Measurements from ENCODE around the gene FOXK2. TPM values are rescaled to one million over a fixed set of nuclear protein-coding genes. Genes with fewer than 3 reads are reported as not detected.
"Not testable (repeated sequence)": the region's sequence is repeated elsewhere in the genome, so short reads cannot be mapped to it uniquely, and the experiment has no call there.

Gene FOXK2
- total RNA-seq, 1 experiment from 2014 or later: 78.9 TPM

- Histone ChIP-seq H3K4me2 (no peak overlapping the region), H3K79me2 (ENCODE audit: low read depth) (no peaks in the 10 kb centered on the region), H3K9me3 (ENCODE audit: insufficient read depth, low read depth) (no peaks in the 10 kb centered on the region), H2AFZ (no peak overlapping the region), H3K27ac (no peak overlapping the region), H4K20me1 (ENCODE audit: insufficient read depth) (no peaks in the 10 kb centered on the region), H3K9me2 (ENCODE audit: insufficient read depth) (no peaks in the 10 kb centered on the region), H3F3A (ENCODE audit: insufficient read depth, low read depth) (no peaks in the 10 kb centered on the region), H3K36me3 (ENCODE audit: low read depth) (no peaks in the 10 kb centered on the region), H3K4me1 (replicated peaks; ENCODE audit: insufficient read depth) (no peaks in the 10 kb centered on the region), H3K27me3 (ENCODE audit: insufficient read depth, low read depth) (no peaks in the 10 kb centered on the region), H3K4me3 (no peak overlapping the region)
- TF ChIP-seq EZH2 (IDR thresholded peaks at IDR 0.05; ENCODE audit: low read depth): no peak
- TF ChIP-seq, protein P1, sequence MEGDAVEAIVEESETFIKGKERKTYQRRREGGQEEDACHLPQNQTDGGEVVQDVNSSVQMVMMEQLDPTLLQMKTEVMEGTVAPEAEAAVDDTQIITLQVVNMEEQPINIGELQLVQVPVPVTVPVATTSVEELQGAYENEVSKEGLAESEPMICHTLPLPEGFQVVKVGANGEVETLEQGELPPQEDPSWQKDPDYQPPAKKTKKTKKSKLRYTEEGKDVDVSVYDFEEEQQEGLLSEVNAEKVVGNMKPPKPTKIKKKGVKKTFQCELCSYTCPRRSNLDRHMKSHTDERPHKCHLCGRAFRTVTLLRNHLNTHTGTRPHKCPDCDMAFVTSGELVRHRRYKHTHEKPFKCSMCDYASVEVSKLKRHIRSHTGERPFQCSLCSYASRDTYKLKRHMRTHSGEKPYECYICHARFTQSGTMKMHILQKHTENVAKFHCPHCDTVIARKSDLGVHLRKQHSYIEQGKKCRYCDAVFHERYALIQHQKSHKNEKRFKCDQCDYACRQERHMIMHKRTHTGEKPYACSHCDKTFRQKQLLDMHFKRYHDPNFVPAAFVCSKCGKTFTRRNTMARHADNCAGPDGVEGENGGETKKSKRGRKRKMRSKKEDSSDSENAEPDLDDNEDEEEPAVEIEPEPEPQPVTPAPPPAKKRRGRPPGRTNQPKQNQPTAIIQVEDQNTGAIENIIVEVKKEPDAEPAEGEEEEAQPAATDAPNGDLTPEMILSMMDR (conservative IDR thresholded peaks at IDR 0.05): no peak
- intact Hi-C loops (cut with micrococcal nuclease; ENCODE audit: unreplicated experiment): no loop called here
- POLR2A ChIA-PET (ENCODE audit: unreplicated experiment): interaction anchor here (0.6 kb wide), 1 partner anchor 28 kb away, joined by 3 read pairs; no protein-coding TSS in a partner anchor
- DNase-seq: no peak
- BruUV-seq (replicated peaks): no TSS peak
- CTCF ChIA-PET: no interaction called here
Observed at GRCh38 chr17:82503094-82503727, 16.3 kb upstream of the FOXK2 start.

DNA sequence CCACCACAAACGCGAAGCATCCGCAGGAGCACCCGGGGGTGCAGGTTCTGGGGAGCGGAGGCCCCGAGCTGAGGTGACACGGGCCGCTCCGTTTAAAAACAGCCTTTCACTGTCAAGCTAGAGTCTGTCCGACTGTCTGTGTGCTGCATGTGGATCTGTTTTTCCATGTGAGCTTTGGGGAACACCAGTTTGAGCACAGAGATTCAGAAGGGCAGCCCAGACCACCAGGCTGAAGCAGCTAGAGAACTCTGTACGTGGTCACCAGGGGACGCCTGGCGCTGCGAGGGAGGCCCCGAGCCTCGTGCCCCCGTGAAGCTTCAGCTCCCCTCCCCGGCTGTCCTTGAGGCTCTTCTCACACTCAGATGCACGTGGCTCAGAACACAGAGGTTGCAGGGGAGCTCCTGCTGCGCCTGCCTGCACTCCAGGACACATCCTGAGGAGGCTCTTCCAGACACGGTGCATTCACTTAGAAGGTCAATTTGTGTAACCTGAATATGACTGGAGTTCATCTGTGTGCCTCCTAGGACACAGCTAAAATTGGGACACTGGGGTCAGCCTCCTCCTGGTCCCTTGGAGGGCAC lies 15.7 kb upstream of the FOXK2 start:
- no peaks in the 10 kb centered on the region for H3K27me3 ChIP-seq (ENCODE audit: insufficient read depth, low read depth)
- TF ChIP-seq, protein P1 (conservative IDR thresholded peaks at IDR 0.05): no peak
- TF ChIP-seq EZH2 (IDR thresholded peaks at IDR 0.05; ENCODE audit: low read depth): no peak
- no peak for DNase-seq
- no TSS peak for BruUV-seq (replicated peaks)
- H3K9me3 ChIP-seq (ENCODE audit: insufficient read depth, low read depth): no peaks in the 10 kb centered on the region
- no peaks in the 10 kb centered on the region for H3K36me3 ChIP-seq (ENCODE audit: low read depth)
- no peaks in the 10 kb centered on the region for H3K79me2 ChIP-seq (ENCODE audit: low read depth)
- H3K27ac ChIP-seq: no peak overlapping the region
- ChIA-PET CTCF (no interaction called here), POLR2A (ENCODE audit: unreplicated experiment) (interaction anchor here (0.7 kb wide), 1 partner anchor 36 kb away, joined by 4 read pairs; no protein-coding TSS in a partner anchor)
- H3K4me3 ChIP-seq: no peak overlapping the region
- H3K4me2 ChIP-seq: no peak overlapping the region
- no peaks in the 10 kb centered on the region for H3K9me2 ChIP-seq (ENCODE audit: insufficient read depth)
- no peaks in the 10 kb centered on the region for H3K4me1 ChIP-seq (replicated peaks; ENCODE audit: insufficient read depth)
- H4K20me1 ChIP-seq (ENCODE audit: insufficient read depth): no peaks in the 10 kb centered on the region
- H2AFZ ChIP-seq: no peak overlapping the region
- intact Hi-C loops (cut with micrococcal nuclease; ENCODE audit: unreplicated experiment): no loop called here
- H3F3A ChIP-seq (ENCODE audit: insufficient read depth, low read depth): no peaks in the 10 kb centered on the region

DNA sequence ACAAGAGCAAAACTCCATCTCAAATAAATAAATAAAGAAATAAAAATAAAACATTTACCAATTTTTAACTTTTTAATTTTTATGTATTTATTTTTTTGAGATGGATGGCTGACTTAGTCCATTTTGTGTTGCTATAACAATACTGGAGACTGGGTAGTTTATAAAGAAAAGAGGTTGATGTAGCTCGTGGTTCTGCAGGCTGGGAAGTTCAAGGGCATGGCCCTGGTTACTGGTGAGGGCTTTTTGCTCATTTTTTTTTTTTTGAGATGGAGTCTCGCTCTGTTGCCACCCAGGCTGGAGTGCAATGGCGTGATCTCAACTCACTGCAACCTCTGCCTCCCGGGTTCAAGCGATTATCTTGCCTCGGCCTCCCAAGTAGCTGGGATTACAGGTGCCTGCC lies 14.2 kb upstream of the FOXK2 start:
- intact Hi-C loops (cut with micrococcal nuclease; ENCODE audit: unreplicated experiment): no loop called here
- Histone ChIP-seq H3K27ac (no peak overlapping the region), H3K36me3 (ENCODE audit: low read depth) (no peaks in the 10 kb centered on the region), H3K4me2 (no peak overlapping the region), H4K20me1 (ENCODE audit: insufficient read depth) (no peaks in the 10 kb centered on the region), H3K9me3 (ENCODE audit: insufficient read depth, low read depth) (no peaks in the 10 kb centered on the region), H3F3A (ENCODE audit: insufficient read depth, low read depth) (no peaks in the 10 kb centered on the region), H3K79me2 (ENCODE audit: low read depth) (no peaks in the 10 kb centered on the region), H3K4me3 (no peak overlapping the region), H3K4me1 (replicated peaks; ENCODE audit: insufficient read depth) (no peaks in the 10 kb centered on the region), H3K27me3 (ENCODE audit: insufficient read depth, low read depth) (no peaks in the 10 kb centered on the region), H3K9me2 (ENCODE audit: insufficient read depth) (no peaks in the 10 kb centered on the region), H2AFZ (no peak overlapping the region)
- no TSS peak for BruUV-seq (replicated peaks)
- DNase-seq: no peak
- ChIA-PET CTCF (no interaction called here), POLR2A (ENCODE audit: unreplicated experiment) (no interaction called here)
- TF ChIP-seq, protein P1 (conservative IDR thresholded peaks at IDR 0.05): no peak
- TF ChIP-seq EZH2 (IDR thresholded peaks at IDR 0.05; ENCODE audit: low read depth): no peak

DNA sequence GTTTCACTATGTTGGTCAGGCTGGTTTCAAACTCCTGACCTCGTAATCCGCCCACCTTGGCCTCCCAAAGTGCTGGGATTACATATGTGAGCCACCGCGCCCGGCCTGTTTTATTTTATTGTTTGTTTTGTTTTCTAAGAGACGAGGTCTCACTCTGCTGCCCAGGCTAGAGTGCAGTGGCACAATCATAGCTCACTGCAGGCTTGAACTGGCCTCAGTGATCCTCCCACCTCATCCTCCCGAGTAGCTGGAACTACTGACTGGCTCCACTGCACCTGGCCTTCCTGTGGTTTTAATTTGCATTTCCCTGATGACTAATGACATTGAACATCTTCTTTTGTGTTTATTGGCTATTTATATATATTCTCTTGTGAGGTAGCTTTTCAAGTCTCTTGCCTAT lies 13.1 kb upstream of the FOXK2 start:
- H3K4me1 ChIP-seq (replicated peaks; ENCODE audit: insufficient read depth); CTCF ChIA-PET; H2AFZ ChIP-seq; H3K79me2 ChIP-seq (ENCODE audit: low read depth); DNase-seq; H3K4me2 ChIP-seq; H3K36me3 ChIP-seq (ENCODE audit: low read depth); intact Hi-C loops (cut with micrococcal nuclease; ENCODE audit: unreplicated experiment); H3K9me3 ChIP-seq (ENCODE audit: insufficient read depth, low read depth); H3K27me3 ChIP-seq (ENCODE audit: insufficient read depth, low read depth); POLR2A ChIA-PET (ENCODE audit: unreplicated experiment); H3K27ac ChIP-seq; BruUV-seq (replicated peaks); H4K20me1 ChIP-seq (ENCODE audit: insufficient read depth); H3K9me2 ChIP-seq (ENCODE audit: insufficient read depth); H3K4me3 ChIP-seq; H3F3A ChIP-seq (ENCODE audit: insufficient read depth, low read depth): not testable (repeated sequence)

Data from PC-9 (cell line).